C4-2B (cell line): Measurements from ENCODE around the gene PLCG1.

Source experiments
- ZFX ChIP-seq: fragments of 450-650 bp; IDR thresholded peaks from 2 replicates; pipeline ENCODE4 v1.6.1; 2017
- TF ChIP-seq, protein P1 (sequence below): fragments of 450-650 bp; conservative IDR thresholded peaks from 2 replicates; pipeline ENCODE4 v1.5.1; 2017; ENCODE audit warnings: mild to moderate bottlenecking

DNA sequence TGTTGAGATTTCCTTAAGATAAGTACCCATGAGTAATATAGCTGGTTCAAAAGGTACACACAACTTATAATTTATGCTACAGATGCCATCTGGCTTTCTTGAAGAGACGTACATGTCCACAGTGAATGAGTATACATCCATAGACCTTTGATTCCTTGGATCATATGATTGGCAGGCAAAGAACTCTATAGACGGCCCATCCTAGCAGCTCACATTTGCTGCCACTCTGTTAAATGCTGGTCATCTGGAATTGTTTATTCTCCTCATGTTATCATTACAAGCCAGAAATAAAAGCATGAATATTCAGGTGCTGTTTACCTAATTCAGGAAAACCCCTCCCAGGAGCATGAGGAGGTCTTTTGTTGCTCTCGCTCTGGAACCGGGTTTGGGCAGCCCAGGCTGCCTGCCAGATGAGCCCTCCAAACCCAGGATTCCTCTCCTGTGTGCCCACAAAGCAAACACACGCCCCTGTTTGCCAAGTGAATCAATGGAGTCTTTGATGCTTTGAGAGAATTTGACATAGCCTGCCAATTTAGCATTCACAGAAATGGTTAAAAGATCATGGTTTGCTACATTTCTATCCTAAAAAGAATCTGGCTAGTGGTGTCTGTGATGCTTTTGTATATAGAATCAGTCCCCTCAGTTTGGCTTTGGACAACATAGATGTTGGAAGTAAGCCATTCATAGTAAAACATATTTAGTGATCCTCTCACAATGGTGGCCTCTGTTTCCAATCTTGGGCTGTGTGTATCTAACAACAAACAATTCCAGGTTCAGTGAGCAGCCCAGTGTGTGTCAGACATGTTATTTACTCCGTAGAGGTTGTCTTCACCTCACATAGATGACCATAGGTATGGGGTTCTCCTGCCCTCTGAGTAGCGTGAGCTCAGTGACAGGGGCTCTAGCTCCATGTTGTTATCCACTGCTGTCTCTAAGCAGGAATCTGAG, 17.5 kb upstream of the PLCG1 start:
- TF ChIP-seq, protein P1, sequence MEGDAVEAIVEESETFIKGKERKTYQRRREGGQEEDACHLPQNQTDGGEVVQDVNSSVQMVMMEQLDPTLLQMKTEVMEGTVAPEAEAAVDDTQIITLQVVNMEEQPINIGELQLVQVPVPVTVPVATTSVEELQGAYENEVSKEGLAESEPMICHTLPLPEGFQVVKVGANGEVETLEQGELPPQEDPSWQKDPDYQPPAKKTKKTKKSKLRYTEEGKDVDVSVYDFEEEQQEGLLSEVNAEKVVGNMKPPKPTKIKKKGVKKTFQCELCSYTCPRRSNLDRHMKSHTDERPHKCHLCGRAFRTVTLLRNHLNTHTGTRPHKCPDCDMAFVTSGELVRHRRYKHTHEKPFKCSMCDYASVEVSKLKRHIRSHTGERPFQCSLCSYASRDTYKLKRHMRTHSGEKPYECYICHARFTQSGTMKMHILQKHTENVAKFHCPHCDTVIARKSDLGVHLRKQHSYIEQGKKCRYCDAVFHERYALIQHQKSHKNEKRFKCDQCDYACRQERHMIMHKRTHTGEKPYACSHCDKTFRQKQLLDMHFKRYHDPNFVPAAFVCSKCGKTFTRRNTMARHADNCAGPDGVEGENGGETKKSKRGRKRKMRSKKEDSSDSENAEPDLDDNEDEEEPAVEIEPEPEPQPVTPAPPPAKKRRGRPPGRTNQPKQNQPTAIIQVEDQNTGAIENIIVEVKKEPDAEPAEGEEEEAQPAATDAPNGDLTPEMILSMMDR: no peak
- TF ChIP-seq ZFX: no peak
